ENCODE measurements around the gene CKAP2.

DNA sequence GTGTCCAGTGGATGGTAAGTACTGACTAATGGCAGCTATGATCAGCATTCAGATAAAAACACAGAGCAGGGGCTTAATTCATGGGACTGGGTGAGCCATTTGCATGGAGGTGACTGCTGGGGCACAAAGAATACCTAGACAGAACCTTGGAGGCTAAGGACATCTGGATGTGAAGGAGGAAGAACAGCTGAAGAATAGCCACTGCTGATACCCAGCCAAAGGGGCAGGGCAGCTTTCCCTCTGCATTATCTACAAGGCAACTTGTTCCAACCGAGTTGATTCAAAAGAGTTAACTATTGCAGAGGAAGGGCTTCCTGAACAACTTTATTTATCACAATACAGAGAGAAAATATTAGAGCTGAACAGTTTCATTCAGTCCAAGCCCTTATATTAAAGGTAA lies 36.2 kb upstream of the CKAP2 start:
- TF ChIP-seq ZNF114 (tag by site-specific recombination; IDR thresholded peaks at IDR 0.05) (no peak), ZNF133 (tag by site-specific recombination; IDR thresholded peaks at IDR 0.05) (no peak)
- TF ChIP-seq, protein P1, sequence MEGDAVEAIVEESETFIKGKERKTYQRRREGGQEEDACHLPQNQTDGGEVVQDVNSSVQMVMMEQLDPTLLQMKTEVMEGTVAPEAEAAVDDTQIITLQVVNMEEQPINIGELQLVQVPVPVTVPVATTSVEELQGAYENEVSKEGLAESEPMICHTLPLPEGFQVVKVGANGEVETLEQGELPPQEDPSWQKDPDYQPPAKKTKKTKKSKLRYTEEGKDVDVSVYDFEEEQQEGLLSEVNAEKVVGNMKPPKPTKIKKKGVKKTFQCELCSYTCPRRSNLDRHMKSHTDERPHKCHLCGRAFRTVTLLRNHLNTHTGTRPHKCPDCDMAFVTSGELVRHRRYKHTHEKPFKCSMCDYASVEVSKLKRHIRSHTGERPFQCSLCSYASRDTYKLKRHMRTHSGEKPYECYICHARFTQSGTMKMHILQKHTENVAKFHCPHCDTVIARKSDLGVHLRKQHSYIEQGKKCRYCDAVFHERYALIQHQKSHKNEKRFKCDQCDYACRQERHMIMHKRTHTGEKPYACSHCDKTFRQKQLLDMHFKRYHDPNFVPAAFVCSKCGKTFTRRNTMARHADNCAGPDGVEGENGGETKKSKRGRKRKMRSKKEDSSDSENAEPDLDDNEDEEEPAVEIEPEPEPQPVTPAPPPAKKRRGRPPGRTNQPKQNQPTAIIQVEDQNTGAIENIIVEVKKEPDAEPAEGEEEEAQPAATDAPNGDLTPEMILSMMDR (tag by site-specific recombination; IDR thresholded peaks at IDR 0.05) = no peak
- TF ChIP-seq, protein P2, sequence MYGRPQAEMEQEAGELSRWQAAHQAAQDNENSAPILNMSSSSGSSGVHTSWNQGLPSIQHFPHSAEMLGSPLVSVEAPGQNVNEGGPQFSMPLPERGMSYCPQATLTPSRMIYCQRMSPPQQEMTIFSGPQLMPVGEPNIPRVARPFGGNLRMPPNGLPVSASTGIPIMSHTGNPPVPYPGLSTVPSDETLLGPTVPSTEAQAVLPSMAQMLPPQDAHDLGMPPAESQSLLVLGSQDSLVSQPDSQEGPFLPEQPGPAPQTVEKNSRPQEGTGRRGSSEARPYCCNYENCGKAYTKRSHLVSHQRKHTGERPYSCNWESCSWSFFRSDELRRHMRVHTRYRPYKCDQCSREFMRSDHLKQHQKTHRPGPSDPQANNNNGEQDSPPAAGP (tag by site-specific recombination; IDR thresholded peaks at IDR 0.05) = no peak

All from HEK293 (cell line).